HPDE6-E6E7 (cell line): ENCODE data around the gene RNF175.

ENCODE experiments used
- DNase-seq: peaks from one replicate; pipeline ENCODE4 v3.0.0; 2011; ENCODE audit warnings: missing footprints; ENCODE audit errors: extremely low spot score

RNF175 gene

GRCh38 chr4:153748378-153748777 lies 11.4 kb downstream of the RNF175 start:
- DNase-seq = peak; percentile 86

DNA sequence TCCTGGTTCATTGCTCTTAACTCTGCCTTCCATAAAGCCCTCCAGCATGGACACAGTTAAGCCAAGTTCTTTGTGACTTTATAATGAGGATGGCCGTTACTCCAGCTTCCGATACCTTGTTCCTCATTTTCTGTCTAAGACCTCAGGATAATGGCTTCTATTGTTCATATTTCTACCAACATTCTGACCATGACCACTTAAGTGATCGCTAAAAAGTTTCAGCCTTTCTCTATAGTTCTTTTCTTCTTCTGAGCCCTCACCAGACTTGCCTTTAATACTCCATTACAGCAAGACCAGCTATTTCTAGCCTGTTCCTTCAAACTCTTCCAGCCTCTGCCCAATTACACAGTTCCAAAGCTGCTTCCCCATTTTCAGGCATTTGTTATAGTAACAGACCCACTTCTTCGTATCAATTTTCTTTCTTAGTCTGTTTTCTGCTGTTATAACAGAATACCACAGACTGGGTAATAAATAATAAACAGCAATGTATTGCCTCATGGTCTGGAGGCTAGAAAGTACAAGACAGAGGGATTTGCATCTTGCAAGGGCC lies 12.3 kb downstream of the RNF175 start:
- DNase-seq = no peak

- DNase-seq = no peak
Measured at GRCh38 chr4:153745651-153746050, 14.2 kb downstream of the RNF175 start.

GRCh38 chr4:153741541-153741940 lies 18.3 kb downstream of the RNF175 start:
- DNase-seq = no peak

GRCh38 chr4:153735906-153736461 lies 23.8 kb downstream of the RNF175 start:
- no peak for DNase-seq

DNA sequence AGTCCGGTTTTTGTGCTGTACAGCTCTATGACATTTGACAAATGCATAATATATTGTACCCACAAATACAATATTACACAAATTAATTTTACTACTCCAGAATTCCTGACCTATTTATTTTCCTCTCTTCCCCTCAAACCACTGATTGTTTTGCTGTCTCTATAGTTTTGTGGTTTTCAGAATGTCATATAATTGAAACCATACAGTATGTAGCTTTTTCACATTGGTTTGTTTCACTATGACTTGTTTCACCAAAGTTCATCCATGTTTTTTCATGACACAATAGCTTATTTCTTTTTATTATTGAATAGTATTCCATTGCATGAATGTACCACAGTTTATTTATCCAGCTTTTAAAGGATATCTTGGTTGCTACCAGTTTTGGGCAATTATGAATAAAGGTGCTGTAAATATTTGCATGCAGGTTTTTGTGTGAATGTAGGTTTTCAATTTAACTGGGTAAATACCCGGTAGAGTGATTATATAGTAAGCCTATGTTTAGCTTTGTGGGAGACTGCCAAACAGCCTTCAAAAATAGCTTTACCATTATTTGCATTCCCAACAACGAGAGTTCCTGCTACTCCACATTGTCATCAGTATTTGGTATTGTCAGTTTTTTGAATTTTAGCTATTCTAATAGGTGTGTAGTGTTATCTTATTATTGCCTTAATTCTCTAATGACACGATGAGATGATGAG lies 25.9 kb downstream of the RNF175 start:
- no peak for DNase-seq

DNA sequence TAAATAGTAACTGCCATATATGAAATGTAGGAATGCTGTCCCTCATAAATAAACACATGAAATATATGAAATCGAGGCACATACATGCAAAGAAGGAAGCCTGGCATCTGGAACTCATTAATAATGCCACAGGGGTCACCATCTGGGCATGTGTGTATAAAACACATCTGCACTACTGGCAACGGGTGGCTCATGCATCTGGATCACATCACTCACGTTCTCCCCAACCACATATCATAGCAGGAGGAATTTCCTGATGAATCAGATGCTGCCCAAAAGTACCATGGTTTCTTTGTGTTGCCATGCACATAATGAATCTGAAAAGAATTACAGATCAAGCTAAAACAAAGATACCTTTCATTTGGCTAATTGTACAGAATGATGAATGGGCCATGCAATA lies 28.6 kb downstream of the RNF175 start:
- DNase-seq = peak; percentile 55

GRCh38 chr4:153729895-153730294 lies 29.9 kb downstream of the RNF175 start:
- no peak for DNase-seq

DNA sequence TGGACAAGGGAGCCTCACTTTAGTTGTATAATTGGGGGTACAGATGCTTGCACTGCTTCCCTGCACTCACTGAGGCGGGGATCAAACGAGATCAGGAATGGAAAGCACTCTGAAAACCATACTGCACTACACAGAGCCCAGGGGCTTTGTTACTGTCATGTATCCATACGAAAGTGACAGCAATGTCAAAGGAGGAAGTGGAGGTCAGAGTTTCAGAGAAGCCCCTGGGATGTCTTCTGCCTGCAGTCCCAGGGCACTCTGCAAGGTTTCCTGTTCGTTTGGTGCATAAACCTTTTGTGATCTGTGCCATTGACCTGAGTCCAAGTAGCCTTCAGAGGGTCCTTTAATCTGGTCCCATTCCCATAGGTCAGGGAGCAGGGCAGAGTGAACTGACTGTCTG lies 31.2 kb downstream of the RNF175 start:
- no peak for DNase-seq

GRCh38 chr4:153728151-153728550 lies 31.7 kb downstream of the RNF175 start:
- DNase-seq = no peak

DNA sequence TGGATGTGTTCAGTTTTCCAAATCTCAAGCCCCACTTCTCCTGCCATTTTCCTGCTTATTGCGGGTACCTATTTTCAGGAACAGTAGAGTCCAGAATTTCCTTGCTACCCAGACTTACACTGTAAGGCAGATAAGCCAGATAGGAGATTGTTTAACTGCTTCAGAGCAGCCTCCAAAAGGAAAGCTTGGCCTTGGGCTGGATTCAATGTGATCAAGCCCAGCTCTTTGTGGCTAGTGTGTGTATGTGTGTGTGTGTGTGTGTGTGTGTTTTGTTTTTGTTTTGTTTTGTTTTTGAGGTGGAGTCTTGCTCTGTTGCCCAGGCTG lies 34.0 kb downstream of the RNF175 start:
- no peak for DNase-seq

DNA sequence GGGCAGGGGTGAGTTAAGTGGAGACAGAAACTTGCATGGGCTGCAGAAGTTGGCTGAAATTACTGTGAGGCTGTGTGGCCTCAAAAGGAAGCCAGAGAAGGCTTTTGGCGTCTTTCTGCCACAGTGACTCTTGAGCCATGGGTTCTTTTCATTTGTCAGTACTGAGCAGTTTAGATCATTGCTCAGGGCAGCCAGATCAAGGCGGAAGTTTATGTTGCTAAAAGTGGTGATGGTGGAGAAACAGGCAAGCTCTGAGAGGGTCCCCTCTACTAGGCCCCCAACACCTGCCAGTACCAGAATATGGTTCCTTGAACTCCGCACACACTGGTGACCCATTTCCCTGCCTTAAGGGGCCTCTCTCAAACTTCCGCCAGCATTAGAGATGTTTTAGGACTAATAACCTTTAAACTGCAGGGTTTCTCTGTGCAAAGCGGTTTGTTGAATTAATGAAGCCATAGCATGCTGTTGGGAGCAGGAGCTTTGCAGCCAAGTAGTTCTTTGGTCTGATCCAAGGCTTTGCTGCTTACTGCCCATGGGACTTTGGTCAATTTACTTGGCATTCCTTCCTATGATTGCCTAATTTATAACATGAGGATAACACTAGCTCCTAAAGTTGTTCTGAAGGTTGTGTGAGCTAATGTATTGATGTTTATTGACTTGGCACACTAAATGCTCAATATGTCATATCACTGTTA lies 34.5 kb downstream of the RNF175 start:
- no peak for DNase-seq

GRCh38 chr4:153724606-153725005 lies 35.2 kb downstream of the RNF175 start:
- DNase-seq = no peak

- DNase-seq = no peak
Measured at GRCh38 chr4:153722036-153722435, 37.8 kb downstream of the RNF175 start.

DNA sequence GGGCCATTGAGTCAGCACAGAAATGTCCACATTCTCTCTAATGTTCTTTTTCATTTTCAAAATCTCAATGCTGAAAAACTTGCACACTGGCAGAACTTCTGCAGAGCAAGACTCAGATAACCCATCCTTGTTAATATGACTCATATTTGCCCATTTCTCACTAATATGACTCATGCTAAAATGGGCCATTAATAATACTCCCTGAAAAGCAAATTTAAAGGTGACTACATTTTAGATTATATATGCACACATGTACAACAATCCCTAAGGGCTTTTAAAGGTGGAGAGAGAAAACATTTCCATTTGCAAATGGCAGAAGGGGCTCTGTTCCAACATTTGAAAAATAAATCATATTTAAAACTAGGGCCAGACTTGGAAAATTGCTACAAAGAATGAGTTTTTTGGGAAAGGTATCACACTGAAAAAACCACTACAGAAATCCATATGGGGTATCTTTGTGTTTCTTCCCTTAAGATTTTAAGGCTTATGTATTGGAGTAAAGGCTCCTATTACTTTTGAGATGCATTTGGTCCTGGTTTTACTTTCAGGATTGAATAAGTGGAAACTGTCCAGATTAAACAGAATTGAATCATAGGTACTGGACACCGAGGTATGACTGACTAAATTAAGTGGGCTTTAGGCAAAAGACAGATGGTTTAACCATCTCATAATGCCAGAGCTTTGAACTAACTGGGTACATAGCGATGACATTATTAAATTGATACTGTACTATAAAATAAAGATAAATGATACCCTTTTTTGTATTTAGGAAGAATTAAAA lies 45.8 kb downstream of the RNF175 start:
- DNase-seq = peak; percentile 51

GRCh38 chr4:153710681-153711080 lies 49.1 kb downstream of the RNF175 start:
- DNase-seq = no peak

DNA sequence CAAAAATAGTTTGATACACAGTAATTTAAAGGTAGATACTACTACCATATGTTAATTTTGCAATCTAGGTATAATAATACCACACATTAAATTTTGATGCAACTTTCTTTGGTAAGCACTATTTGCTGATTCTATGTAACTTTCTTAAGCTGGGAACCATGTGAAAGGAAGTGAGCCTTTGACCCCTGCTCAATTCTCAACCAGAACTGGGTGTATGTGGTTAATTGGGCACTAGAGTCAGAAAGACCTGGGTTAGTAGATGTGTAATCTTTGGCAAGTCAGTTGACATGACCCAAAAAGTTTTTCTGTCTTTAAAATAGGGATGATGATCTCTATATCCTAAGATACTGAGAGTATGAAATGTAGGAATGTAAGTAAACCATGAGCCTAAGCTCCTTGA lies 53.3 kb downstream of the RNF175 start:
- DNase-seq = no peak

DNA sequence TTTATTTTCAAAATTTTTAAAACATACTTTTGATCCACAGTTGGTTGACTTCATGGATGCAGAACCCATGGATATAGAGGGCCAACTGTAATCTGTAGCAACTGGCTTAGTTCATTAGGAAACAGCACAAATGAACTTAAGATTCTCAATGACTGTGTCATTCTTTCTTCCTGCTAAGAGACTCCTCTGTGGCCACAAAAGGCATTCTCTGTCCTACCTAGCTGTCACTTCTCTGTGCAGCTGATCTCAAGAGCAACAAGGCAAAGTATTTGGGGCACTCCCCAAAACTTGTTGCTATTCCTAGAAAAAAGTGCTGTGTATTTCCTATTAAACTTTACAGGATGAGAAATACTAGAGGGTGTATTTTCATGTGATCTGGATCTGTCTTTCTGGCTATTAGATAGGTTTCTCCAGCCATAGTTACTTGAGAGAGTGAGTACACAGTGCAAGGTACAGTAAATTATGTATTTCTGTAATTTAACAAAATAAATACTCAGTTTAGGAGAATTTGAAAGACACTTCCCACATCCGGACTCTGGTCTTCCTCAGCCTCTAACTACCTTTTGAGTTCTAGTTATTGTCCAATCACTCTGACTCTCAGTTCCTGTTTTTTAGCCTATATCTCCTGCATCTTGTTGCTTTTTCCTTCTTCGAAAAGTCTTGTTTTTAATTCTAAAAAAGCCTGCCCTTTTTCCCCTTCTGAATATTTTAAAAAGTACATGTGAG lies 53.9 kb downstream of the RNF175 start:
- no peak for DNase-seq

GRCh38 chr4:153704522-153704921 lies 55.3 kb downstream of the RNF175 start:
- no peak for DNase-seq

- peak; percentile 35 for DNase-seq
Measured at GRCh38 chr4:153684971-153685371, 74.9 kb downstream of the RNF175 start.

DNA sequence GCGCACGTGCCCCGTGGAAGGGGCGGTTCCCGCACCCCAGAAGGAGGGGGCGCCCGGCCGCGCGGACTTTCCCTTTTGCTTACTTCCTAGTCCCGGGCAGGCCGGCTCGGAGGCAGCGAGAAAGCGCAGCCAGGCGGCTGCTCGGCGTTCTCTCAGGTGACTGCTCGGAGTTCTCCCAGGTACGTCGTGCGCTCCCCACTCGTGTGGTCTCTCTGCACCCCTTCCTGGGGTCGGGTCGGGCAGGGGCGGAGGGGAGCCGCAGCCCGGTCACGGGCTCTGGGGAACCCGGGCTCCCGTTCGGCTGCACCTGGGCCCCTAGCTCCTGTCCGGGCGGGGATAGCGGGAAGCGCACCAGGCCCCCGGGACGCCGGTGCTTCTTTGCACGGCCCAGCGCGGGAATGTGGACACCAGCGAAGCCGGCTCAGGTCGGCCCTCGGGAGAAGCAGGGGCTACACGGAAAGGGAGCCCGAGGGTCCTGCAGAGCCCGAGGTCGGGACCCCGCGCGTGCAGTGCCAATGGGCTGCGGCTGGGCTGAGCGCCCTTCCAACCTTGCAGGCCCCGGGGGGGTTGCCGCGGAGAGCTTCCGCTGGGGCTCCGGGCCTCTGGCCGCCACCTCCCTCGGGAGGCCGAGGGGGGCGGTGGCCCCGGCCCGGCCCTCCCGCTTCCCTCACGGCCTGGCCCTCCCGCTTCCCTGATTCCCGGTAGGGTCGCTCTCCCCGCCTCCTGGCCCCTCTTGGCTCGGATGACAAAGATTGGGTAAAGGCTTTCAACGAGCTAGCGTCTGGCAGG lies 75.4 kb downstream of the RNF175 start, which contains the start of gene TLR2:
TSS of gene TLR2 (plus strand) at position 99 of the 789 bp plus-strand sequence. CDS start 18,628 bp downstream, outside the sequence.
- peak; percentile 57 for DNase-seq
